ENCODE data around the gene TSPAN15.
"Not testable (repeated sequence)": the region's sequence is repeated elsewhere in the genome, so short reads cannot be mapped to it uniquely, and the experiment has no call there.

Gene TSPAN15

DNA sequence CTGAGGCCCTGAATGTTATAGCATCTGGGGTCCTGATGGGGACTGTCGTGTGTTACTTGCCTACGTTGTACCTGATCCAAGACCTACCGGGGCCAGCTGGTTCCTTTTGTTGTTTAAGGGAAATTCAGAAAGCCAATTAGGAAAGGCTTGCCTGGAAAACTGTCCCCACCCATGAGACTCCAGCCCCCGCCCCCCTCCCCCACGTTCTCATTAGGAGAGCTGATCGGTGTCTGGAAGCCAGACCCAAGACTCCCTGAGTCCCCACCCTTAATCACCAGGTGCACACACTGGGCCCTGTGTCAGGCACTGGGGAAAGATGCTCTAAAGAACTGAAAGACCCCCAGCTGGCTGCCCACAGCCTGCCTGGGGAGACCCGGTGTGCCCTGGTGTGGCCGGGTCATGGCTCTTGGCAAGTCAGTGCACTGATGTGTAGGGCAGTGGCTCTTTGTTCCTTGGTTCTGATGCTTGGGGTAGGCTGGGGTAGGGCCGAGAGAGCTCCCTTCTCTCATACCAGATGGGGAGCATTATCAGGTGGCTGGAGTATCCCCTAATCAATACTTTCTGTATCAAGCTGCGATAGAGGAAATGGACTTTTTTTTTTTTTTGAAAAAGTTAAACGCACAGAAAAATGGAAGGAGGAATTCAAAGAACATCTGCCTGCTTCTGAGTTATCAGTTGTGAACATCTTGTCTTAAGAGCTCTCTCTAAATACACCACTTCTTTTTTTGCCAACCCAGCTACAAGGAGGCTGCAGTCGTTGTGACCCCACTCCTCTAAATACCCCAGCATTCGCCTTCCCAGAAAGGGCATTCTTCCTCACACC lies 16.9 kb downstream of the TSPAN15 start:
- DNase-seq = no peak

DNA sequence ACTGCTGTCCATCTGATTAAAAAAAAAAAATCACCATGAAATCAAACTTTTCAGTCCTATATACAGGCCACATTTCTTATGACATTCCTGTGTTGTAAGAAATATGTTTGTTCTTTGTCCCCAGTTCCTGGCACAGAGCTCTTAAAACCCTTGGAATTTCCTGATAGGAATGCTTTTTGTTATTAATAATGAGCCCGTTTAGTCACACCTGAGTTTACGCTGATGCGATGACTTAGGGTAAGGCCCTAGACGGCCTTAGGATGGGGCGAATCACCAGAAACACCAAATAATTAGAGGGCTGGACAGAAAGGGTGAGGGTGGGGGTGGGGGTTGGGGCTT lies 17.5 kb downstream of the TSPAN15 start:
- no peak for DNase-seq

DNA sequence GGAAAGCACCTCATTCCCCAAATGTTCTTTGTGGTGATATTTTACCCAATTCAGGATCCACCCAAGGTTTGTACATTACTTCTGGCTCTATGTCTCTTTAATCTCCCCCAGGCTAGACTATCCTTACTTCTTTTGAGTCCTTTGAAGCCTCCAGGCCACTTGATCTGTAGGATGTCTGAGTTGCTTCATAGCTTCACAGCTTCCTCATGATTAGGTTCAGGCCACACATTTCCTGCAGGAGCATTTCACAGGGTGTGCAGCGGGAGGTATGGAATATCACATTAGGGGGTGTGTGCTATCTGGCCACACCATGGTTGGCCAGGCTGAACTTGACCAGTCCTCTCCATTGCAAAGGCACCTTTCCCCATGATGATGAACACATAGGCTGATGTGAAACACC lies 18.7 kb downstream of the TSPAN15 start:
- DNase-seq = no peak

DNA sequence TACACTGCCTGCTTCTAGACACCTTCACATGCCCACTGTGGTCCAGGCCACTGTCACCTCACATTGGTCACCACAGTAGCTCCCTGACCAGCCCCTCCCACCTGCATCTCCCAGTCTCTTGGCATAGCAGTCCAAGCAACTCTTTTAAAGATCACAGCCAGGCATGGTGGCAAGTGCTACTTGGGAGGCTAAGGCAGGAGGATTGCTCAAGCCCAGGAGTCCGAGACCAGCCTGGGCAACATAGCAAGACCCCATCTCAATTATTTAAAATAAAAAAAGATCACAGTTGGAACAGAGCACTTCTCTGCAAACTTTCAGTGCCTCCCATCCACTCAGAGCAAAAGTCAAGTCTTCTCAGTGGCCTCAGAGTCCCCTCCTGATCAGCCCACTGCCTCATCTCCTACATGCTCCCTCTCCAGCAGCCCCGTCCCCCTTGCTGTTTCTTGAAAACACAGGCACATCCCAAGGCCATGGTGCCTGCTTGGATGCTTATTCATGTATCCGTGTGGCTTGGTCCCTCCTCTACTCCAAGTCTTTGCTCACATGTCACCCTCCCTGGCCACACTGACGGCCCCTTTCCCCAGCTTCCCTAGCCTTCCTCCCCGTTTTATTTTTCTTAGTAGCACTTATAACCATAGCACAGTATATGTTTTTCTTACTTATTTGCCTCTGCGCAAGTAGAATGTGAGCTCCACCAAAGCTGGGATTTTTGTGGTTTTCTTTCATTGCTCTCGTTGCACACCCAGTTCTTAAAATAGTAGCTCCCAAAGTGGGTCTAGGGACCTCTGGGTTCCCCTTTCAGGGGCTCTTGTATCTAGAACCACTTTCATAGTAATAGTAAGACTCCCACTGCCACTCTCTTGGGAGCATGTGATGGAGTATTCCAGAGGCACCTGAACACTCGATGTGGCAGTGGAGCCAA lies 19.5 kb downstream of the TSPAN15 start:
- no peak for DNase-seq

DNA sequence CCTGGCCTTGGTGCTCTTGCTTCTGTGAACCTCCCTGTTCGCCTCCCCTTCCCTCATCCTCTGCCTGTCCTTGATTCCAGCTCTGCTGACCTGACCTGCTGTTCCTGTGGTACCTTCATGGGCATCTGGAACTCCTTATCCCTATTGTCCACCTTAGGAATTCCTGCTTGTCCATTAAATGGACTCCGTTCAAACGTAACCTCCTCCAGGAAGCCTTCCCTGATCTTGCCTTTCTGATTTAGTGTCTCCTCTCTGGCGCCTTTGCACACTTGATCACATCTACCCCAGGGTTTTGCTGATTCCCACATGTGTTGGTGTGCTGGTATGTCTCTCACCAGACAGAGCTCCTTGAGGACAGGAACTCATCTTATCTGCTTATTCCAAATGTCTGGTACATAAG lies 20.9 kb downstream of the TSPAN15 start:
- DNase-seq = no peak

DNA sequence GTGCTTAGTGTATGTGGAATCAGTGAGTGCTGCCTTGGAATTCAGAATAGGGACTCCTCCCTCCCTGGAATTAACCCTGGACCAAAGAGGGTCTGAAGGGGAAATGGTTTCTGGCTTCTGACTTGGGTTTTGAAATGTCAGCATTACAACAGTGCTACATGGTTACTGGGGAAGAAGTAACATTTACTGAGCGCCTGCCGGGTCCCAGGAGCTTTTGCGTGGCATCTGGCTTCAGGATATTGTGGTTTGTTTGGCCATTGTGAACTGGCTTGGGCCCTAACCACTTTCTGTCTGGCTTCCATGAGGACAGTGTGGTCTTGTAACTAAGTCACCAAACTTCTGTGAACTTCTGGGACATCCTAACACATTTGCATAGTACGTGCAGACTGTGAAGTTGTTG lies 21.3 kb downstream of the TSPAN15 start:
- no peak for DNase-seq

DNA sequence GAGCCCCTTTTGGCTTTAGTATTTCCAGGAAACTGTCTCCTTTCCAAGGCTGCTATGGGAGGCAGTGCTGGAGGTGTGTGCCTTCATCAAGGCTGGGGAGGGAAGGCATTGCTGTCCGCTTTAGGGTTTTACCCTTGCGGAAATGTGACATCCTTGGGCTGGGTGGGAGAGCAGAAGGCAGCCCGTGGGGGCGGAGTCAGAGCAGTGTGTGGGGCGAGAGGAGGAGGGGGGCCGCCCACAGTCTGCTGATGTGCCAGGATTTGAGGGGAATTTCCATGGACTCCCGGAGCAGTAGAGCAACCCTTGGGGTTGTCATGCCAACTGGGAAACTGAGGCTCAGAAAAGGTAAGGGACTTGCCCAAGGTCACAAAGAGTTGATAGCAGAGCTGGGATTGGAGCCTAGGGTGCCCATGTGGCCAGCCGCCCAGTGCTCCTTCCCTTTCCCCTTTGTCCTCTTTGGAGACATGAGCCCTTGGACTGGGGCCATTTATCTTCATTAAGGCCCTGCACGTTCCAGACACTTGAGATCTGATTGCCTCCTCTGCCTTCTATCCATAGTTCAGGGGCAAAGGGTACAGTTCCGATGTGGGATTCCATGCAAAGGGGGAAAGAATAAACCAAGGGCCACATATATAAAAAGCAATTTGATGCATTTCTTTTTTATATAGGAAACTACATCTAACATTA lies 22.2 kb downstream of the TSPAN15 start:
- no peak for DNase-seq

DNA sequence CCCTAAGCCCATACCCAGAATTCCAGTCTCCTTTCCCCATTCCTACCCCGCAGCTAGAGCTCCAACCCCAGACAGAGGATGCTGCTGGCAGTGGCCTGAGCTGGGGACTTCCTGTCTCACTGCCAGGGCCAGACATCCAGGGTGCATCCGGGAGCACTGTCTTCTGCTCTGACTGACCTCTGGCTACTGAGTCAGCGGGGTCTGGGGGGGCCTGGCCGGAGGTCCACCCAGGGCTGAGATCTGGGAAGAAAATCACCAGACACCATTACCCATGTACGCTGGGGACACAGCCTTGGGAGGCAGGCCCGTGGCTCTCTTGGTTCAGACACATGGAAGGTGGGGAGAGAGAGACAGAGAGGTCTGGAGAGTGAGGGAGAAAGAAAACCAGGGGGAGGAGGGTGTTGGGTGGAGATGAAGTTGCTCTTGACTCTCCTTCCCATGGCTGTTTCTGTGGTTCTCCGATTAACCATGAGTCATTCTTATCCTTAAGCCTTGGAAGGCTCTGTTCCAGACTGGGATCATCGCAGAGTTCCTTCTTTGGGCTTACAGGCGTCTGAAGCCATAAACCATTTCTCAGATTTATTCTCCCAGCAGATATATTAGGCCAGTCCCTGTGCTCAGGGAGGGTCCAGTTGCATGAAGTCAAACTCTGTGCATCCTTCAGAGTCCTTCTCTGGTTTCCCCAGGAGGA lies 23.6 kb downstream of the TSPAN15 start:
- DNase-seq = no peak

DNA sequence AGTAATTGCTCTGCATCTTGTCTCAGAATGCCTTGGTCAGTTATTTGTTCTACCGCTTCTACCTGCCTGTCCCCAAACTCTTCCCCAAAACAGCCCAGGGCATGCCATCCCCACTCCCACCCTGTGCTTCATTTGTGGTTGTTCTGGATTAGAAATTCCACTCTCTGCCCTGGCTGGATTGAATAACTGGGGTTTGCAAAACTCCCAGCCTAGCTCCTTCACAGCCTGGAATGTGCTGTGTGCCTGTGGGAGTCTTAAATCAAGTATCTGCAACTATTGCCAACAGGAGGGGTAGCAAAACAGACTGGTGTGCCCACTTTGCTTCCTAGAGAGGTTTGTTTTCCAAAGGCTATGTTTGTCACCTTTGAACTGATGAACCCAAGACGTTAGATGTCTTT lies 24.2 kb downstream of the TSPAN15 start:
- no peak for DNase-seq

DNA sequence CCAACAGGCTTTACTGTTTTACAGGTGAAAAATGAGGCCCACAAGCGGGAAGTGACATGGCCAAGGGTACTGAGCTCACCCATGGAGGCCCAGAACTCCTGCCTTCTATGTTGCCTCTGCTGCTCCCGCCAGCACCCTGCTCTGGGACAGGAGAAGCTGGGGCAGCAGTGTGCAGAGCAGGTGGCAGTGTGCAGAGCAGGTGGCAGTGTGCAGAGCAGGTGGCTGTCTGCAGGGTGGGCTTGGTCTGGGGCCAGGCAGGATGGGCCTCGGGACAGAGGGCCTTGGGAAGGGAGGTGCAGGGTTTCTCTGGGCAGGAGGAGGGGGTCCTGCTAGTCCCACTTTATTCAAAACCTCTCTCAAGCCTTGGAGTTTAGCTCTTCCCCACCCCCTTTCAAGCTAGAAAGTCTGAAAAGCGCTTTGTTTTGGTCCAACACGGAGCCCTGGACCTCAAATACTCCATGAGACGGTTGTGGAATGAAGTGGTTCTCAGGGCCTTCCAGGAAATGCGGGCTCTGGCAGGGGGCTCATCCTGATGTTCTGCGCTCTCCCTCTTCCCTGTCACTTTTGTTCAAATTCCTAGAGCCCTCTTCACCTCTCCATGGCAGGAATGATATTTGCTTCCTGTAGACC lies 26.8 kb downstream of the TSPAN15 start:
- DNase-seq = no peak

DNA sequence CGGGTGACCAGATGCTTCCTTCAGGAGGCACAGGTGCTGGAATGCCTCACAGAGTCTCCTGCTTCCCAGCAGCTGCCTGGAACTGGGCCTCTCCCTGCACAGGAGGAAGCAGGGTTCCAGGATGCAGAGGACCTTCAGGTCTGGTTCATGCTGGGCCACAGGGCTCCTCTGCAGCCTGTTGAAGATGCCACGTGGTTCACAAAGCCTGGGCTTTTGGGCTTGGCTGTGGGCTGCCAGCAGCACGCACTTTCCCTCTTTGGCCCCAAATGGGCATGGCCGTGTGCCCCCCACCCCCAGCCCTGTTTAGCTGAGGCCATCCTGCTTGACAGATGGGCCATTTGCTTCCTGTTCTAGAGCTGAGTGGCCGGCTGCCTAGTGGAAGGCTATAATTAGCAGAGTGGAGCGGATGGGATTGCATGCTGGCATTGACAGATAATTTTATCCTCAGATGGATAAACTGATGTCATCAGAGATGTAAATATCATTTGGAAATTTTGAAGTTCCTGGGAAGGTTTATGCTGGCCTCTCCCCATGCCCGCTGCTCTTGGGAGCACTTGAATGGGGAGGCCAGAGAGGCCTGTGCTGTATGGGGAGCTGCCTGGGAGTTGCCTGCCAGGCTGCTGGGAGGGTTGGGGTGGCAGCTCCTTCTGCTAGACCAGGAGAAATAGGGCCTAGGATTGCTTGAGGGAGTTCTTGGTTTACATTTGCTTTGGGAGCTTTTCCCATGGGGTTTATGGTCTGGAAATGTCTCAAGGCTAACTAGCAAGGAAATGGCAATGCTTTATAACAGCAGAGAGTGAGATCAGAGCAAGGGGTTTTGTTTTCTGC lies 28.2 kb downstream of the TSPAN15 start:
- no peak for DNase-seq

DNA sequence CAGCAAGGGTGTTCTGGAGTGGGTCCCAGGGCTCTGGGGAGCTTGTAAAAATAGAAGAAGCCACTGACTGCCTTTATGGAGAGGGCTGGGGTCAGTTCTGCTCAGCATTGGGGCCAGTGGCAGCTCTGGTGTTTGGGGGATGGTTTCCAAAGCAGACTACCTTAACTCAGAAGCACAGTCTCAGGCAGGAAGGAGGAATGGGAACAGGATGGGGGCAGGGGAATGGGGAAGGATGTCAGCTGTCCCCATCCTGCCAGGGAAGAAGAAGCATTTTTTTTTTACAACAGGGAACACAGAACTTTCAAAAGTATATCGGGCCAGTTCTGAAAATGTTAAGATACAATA lies 28.8 kb downstream of the TSPAN15 start:
- DNase-seq = no peak

DNA sequence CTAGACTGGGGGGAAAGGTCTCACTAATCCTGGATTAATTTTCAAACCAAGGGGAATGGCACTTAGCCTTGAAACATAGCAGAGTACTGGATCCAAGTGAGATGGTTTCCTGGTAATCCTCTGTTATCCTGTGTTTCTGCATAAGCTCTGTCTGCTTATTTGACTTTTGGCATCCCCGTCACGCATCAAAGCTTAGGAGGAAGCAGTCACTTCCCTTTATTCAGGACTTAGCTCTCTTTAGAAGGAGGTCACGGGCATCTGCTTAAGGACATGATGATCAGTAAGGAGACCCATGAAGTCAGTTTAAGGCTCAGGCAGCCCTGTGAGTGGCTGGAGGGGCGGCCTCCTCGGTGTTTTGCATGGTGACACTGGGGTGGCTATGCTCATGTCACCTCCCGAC lies 30.0 kb downstream of the TSPAN15 start:
- DNase-seq = no peak

DNA sequence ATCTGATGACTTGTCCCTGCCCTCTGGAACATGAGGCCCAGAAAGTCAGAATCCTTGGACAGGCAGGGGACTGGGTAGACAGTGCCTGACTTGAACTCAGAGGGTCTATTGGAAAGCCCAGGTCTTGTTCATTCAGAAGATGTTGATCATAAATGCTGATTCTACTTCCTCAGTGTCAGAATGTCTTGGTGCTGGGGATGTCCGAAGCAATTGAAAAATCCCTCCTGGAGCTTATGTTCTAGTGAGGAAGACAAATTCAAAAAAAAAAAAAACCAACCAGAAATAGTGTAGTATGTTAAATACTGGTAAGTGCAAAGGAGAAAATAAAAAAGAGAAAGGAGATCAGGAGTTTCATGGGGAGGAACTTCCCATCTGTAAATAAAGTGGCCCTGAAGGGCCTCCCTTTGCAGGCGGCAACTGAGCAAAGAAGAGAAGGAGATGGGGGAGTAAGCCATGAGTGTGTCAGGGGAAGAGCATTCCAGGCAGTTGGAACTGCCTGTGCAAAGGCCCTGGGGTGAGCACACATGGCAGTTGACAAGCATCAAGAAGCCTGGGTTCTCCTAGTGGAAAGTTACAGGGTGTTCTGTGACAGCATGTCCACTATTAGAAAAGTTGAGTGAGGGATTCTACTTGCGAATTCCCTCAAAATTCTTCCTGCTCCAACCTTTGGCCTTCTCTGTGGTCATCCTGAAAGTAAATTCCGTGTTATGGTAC lies 30.7 kb downstream of the TSPAN15 start:
- no peak for DNase-seq

DNA sequence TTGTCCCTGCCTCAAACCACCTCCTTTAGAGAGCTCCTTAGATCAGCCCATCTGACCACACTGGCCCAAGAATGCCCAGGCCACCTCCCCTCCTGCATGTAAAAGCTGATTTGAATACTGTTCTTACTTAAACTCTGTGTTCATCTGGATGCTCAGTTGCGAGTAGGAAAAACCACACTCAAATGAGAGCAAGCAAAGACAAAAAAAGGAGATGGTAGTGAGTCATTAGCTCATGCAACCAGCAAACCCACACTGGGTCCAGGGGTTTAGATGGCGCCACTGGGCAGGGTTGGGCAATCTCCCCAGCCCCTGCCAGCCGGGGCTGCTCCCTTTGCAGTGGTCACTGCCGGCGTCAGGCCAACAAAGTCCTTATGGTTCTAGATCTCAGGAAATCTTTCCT lies 32.7 kb downstream of the TSPAN15 start:
- no peak for DNase-seq

DNA sequence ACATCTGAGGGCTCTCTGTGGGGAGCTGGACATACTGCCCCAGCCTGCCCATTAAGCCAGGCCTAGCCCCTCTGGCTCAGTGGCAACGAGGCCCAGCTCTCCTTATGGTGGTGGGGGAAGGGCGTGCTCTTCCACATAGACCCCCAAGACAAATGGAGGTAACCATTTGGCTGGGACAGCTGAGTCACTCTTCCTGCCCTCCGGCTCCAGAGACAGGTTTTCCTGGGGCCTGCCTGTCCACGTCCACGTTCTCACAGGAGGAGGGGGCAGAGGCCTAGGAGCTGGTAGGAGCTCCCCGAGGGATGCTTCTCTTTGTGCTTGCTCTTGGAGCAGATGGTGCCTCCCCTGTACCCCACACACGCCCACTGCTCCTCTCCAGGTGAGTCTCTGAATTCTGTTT lies 33.5 kb downstream of the TSPAN15 start:
- DNase-seq = no peak

DNA sequence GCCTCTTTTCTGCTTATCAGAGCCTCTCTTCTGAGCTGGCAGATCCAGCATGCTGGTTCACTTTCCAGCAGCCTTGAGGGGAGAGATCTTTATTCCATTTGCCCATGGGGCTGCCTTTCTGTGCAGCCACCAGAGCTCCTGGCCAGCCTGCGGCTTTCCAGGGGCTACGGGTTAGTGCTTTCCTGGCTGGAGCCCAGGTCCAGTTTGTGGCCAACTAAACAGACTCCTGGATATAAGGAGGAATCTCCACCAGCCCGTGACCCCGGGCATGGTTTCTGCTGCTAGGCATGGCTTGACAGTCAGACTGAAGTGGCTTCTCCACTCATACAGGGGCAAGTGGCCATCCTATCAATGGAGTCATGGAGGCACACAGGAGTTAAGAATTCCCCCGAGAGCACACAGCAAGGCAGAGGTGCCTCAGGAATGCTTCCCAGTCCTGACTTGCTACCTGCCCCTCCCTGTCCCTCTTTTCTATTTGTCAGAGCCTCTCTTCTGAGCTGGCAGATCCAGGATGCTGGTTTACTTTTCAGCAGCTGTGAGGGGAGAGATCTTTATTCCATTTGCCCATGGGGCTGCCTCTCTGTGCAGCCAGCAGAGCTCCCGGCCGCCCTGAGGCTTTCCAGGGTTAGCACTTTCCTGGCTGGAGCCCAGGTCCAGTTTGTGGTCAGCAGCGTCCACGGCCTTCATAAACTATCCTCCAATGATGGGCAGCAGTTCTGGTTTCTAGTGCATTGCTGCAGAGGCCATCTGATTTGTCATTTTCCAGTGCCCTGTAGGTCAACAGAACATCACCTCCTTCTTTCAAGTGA lies 35.9 kb downstream of the TSPAN15 start:
- DNase-seq = no peak

DNA sequence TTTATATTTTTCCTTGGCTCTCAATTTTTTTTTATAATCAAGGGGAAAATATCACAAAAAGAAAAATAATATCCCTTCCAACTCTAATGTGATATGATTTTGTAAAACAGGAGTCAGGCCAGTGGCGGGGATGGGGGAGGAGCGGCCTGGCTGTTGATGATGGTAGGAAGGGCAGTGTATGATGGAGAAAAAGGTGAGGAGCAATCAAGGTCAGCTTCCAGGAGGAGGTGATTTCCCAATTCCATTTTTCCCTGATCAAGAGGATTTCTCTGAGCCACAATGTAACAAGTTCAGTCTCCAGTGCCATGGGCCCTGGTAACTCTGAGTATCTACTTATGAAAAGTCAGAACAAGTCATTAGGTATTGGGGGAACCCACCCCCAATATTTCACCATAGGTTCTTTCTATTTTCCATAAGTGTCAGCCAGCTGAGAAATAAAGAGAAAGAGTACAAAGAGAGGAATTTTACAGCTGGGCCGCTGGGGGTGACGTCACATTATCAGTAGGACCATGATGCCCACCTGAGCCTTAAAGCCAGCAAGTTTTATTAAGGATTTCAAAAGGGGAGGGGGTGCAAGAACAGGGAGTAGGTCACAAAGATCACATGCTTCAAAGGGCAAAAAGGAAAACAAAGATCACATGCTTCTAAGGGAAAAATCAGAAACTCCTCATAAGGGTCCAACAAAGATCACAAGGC lies 37.0 kb downstream of the TSPAN15 start:
- DNase-seq = not testable (repeated sequence)

DNA sequence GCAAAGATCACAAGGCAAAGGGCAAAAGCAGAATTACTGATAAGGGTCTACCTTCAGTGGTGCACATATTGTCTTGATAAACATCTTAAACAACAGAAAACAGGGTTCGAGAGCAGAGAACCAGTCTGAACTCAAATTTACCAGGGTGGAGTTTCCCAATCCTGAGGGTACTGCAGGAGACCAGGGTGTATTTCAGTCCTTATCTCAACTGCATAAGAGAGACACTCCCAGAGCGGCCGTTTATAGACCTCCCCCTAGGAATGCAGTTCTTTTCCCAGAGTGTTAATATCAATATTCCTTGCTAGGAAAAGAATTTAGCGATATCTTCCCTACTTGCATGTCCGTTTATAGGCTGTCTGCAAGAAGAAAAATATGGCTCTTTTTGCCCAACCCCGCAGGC lies 37.6 kb downstream of the TSPAN15 start:
- DNase-seq = not testable (repeated sequence)

Data from central memory CD4-positive, alpha-beta T cell (primary cell).